ENCODE results near the gene CAMKV.

- TF ChIP-seq CTCF (IDR thresholded peaks at IDR 0.05) (no peak), POLR2AphosphoS5 (IDR thresholded peaks at IDR 0.05; ENCODE audit: insufficient read depth in 1 of 2, low read depth in 1 of 2) (no peak), POLR2A (IDR thresholded peaks at IDR 0.05) (no peak)
These were observed 41.9 kb upstream of the CAMKV start for GRCh38 chr3:49911611-49912010.

All from vagina (tissue), 2 donors.